SKM-1 (cell line): ENCODE results near the gene DIP2C.

ENCODE experiments used
- DNase-seq: peaks from one replicate; lab custom pipeline; 2025; ENCODE audit not compliant: unreplicated experiment; lab: John Stamatoyannopoulos, UW

DIP2C gene

DNA sequence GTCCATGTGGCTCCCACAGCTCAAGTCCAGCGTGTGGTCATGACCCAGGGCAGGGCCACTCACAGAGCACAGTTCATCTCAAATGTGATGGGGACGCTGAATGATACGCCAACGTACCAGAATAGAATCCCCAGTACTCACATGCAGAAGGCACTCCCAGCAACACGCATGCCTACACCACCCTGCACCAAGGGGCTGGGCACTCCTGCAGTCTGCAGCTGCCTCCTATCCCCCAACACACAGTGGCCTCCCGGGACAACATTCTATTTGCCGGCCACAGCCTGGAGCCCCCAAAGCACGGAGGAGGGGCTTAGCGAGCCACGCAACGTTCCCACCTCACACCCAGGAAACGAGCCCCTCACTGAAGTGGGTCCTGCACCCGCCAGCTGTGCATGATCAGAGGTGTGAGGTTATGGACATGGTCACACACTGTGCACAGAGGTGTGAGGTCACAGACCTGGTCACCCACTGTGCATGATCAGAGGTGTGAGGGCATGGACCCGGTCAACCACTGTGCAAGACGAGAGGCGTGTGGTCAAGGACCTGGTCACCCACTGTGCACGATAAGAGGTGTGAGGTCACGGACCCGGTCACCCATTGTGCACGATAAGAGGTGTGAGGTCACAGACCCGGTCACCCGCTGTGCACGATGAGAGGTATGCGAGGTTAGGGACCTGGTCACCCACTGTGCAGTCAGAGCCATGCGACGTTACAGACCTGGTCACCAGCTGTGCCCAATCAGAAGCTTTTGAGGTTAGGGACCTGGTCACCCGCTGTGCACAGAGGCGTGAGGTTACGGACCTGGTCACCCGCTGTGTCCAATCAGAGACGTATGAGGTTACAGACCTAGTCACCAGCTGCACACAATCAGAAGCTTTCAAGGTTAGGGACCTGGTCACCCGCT lies 182.8 kb downstream of the DIP2C start:
- DNase-seq = no peak

DNA sequence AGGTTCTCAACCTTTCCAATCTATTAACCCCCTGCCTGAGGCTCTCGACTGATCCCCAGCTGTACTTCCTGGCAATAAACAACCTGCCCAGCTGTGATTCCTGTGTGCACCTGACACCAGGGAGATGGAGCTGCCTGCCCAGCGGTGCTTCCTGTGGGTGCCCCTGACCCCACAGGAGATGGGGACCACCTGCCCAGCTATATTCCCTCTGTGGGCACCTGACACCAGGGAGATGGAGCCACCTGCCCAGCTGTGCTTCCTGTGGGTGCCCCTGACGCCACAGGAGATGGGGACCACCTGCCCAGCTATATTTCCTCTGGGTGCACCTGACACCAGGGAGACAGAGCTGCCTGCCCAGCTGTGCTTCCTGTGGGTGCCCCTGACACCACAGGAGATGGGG lies 184.0 kb downstream of the DIP2C start:
- no peak for DNase-seq

GRCh38 chr10:504806-505205 lies 184.7 kb downstream of the DIP2C start:
- no peak for DNase-seq

DNA sequence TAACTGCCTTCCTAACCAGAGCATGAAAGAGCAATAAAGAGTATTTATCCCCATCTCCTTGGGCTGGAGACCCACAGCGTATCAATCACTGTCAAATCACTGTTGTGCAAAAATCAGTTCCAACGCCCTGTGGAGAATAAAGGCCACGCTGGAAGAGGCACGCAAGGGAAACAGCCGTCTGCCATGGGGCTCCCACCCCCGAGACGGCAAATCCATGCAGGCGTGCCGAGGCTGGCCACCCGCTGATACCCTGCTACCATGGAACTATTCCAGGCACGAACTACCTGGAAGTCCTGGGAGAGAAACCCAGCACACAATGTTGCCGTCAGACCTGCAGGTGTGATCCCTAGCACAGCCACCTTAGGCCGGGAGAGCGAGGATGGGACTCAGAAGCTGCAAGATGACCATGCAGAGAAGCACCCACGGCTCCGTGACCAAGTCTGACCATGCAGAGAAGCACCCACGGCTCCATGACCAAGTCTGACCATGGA lies 185.3 kb downstream of the DIP2C start:
- no peak for DNase-seq

DNA sequence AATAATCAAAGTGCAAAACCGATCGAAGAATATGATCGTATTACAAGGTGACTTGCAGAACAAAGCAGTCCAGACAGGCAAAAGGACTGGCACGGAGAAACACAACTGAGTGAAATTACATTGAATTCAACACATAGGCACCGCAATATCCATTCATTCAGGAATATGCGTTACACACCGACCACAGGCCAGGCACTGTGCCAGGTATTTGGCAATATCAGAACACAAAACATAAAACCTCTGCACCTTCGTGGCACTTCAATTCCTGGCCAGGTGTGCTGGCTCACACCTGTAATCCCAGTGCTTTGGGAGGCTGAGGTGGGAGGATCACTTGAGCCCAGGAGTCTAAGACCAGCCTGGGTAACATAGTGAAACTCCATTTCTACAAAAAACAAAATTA lies 187.9 kb downstream of the DIP2C start:
- no peak for DNase-seq

DNA sequence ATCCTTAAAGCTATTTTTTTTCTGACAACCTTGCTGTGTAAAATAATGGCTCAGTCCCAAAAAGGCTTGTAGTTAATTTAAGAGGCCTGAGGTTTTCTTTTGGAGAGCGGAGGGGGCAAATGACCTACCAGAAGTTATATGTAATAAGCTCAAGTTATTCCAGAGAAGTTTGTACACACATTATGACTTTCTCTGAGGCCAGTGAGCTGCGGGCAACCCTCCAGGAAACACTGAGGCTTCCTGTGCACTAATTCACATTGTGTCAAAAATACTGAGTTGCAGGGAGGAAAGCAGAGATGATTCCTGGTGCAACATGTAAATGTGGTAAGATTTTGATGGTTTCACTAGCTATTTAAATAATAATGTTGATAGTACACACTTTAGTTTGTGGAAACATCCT lies 188.6 kb downstream of the DIP2C start:
- no peak for DNase-seq

DNA sequence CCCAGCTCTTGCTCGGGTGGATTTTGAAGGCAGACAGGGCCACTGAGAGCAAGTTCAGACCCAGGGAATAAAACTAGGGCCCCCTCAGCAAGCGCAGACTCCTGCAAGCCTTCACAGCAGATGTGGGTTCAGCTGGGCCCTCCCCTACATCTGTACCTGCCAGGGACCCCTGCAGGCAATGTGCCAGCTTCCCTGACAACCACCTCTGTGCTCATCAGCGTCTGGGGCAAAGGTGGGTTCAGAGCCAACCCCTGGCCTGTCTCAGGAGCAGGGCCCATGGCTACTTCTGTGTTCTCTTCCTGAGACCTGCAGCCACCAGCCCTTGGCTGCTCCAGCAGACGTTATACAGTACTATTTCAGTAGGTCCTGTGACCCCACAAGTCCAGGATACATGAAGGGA lies 189.5 kb downstream of the DIP2C start:
- DNase-seq = no peak

DNA sequence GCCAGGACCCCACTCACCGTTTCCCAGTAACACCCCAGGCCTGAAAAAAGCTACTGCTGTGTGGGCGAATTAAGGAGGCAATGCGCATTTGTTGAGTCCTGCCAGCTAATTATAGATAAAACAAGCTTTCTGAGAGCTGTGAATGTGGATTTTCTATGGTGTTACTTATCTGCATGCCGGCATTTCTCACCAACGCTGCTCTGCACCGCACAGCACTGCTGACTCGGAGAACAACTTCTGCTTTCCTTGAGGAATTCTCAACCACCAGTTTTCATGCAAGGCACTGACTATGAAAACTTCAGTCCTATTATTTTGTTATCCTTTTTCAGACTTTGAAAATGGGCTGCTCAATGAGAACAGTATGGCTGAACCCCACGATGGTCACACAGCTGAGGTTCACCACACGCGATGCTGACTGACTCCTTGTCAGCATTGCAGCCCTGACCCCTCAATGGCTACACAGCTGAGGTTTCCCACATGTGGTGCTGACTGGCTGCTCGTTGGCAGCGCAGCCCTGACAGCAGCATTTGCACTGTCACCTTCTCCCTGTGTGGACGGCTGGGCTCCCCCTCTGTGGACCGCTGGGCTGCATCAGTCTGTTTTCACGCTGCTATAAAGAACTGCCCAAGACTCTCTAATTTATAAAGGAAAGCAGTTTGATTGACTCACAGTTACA lies 190.6 kb downstream of the DIP2C start:
- DNase-seq = no peak

- DNase-seq = no peak
Measured at GRCh38 chr10:497898-498451, 191.5 kb downstream of the DIP2C start.

DNA sequence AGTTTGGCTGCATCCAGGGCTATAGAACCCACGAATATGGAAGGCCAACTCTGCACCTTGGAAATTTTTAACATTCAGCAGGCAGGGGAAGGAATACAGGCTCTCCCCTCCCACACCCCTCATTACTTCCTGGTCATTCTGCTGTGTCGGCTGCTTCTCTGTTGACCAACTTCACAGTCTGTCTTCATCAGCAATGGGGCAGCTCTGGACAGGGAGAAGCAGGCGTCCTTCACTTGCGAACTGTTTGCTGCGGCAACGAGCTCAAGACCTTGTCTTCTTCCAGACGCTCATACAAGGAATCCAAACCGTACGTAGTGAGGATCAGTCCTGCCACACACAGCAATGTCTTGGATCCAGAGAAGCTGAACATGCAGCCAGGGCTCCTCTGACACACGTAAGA lies 192.2 kb downstream of the DIP2C start:
- DNase-seq = no peak

- no peak for DNase-seq
Measured at GRCh38 chr10:494556-494955, 194.9 kb downstream of the DIP2C start.

- no peak for DNase-seq
Measured at GRCh38 chr10:494149-494542, 195.3 kb downstream of the DIP2C start.

DNA sequence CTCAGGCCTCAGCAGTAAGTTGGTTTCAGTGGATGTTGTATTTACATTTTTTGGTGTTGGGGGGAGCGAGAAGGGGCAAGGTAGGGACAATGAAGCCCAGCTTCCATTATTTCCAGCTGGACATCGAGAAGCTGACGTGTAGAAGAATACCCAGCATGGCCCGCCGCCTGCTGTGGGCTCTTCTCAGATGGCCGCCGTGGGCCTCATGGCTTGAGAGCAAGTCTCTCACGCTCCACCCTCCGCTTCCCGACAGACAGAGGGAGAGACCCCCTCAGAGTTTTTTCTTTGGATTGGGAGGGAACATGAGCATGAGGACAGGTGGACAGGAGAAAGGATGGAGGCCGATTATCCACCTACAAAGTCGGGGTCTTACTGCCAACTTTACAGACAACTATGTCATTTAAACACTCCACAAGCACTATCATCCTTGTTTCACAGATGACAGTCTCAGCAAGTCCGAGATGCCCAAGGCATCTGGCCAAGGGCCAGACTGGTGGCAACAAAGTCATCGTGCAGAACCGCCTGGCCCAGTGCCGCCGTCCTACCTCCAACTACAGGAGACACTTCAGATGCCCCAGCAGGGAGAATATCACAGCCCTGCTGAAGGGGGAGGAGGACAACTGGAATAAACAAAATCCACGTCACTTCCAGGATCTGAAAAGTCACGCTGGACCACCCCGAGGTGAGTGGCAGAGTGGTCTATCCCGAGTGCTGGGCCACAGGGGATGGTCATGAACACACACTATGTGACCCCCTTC lies 195.9 kb downstream of the DIP2C start:
- no peak for DNase-seq

- DNase-seq = no peak
Measured at GRCh38 chr10:492836-493235, 196.6 kb downstream of the DIP2C start.

DNA sequence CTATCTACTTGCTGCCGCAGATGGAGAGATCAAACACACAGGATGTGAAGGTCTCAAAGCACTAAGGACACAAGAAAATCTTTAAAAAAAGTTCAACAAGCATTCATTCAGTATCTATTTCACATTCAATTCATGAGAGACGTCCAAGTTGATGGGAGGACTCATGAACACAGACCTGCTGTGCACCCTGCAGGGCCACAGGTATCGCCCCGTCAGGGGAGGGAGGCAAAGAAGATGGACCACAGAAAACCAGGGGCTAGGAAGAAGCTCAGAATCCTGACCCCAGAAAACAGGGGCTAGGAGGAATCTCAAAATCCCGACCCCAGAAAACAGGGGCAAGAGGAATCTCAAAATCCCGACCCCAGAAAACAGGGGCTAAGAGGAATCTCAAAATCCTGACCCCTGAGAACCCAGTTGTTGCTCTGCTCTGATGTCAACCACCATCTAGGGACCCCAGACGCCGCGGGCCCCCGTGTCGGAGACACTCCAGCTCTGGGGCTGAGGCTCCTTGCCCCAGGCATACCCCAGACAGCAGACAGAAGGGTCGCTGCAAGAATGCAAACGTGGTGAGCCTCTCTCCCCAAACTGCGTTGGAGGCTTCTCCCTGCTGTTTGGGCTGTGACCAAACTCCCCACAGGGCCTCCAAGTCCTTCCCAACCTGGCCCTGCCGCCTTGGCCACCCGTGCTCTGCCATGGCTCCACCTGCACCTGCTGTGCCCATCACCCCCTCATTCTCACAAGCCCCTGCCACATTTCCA lies 197.6 kb downstream of the DIP2C start:
- DNase-seq = no peak

DNA sequence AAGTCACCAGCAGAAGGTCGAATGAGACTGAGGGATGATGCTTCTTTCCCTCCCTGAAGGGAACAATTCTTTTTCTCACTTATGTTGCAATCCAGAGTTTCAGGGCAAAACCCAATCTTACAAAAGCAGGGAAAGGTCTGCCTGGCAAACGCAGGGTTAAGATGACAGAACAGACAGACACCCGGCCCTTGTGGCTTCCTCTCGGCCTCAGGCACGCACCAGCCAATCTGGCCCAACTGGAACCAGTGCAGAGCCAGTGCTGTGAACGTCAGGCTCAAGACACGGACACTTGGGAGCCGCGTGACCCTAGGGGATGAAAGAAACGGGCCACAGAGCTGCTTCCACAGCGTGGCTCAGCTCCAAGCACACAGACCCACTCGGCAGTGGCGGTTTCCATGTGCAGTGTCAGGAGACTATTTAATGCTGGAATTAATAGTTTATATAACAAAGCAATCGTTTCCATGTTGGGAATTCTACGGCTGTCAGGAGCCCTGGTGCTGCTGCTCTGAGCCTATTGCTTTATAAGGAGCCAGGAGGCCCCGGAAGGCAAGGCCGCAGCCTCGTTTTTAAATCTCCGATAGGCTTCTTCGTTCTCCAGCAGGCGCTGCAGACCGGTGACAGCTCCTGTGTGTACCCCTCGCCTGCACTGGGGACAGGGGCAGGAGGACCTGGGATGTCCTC lies 198.4 kb downstream of the DIP2C start:
- no peak for DNase-seq

DNA sequence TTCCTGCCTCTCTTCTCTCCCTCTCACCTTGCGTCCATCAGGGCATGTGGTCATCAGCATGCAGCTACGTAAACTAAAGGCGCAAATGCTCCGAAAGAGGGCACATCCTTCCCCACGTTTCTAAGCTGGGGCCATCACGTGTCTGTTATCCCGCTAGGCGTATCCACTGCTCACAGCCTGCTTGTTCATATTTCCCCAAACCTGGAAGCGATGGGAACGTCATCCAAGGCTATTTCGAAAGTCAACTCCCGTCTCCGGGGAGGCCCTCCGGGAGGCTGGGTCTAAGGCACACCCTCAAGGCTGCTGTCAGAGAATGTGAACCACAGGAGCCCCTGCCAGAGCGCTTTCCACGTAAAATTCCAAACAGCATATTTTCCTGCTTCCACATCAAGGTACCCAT lies 199.2 kb downstream of the DIP2C start:
- DNase-seq = no peak

- DNase-seq = no peak
Measured at GRCh38 chr10:489330-489729, 200.1 kb downstream of the DIP2C start.

DNA sequence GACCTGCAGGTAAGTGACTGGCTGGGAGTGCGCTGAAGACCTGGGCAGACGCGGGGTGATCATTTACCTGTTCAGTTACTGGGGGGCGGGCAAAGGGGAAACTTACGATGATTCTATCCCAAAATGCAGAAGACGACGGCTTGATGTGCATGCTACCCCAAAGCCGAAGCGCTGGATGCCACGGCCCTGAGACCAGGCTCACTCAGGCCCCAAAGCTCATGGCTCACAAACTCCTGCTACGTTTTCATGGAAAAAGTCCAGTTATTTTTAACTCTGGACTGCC lies 200.6 kb downstream of the DIP2C start:
- DNase-seq = no peak
